Right lobe of liver (tissue), 4 donors: Measurements from ENCODE around the gene CACNA1E.

Experiments used
- CTCF ChIP-seq, 4 donors: fragments of 200-600 bp in 3 of 4; fragments of 450-650 bp in 1 of 4; IDR thresholded peaks; one replicate each; pipeline versions ENCODE4 v1.5.1 to v1.8.0; 2016 to 2022; ENCODE audit warnings: antibody characterized with exemption in 4 of 4, mild to moderate bottlenecking in 2 of 4
- POLR2A ChIP-seq: fragments of 450-650 bp; IDR thresholded peaks from one replicate; pipeline ENCODE4 v1.6.1; 2017; ENCODE audit warnings: antibody characterized with exemption, mild to moderate bottlenecking
- donor health status: DM: no; HTN: no; CAD: no.
- donor health status: DM: no; HTN: no; CAD: no.
- donor health status: DM: no; HTN: yes; CAD: no.

- no peak for TF ChIP-seq POLR2A
- TF ChIP-seq CTCF (IDR thresholded peaks at IDR 0.05): peak; percentile 56 to 91 (median 78)
Observed at GRCh38 chr1:181583598-181583997, 100.3 kb downstream of the CACNA1E start.
